Measurements from ENCODE around the gene SLF2. TPM values are rescaled to one million over a fixed set of nuclear protein-coding genes. Genes with fewer than 3 reads are reported as not detected.

Gene SLF2
- total RNA-seq, 2 experiments from 2014 or later = 29.0 to 31.9 TPM

- Mint-ChIP-seq H3K9me3 (no peaks in the 10 kb centered on the region), H3K4me1 (ENCODE audit: low read depth) (peaks cover 20% of the 10 kb centered on the region), H3K36me3 (ENCODE audit: low read depth) (no peaks in the 10 kb centered on the region), H3K4me3 (peak overlapping the region; percentile 47), H3K27me3 (no peaks in the 10 kb centered on the region), H3K27ac (no peak overlapping the region)
- intact Hi-C loops (cut with micrococcal nuclease) = no loop called here
- TF ChIP-seq, protein P1, sequence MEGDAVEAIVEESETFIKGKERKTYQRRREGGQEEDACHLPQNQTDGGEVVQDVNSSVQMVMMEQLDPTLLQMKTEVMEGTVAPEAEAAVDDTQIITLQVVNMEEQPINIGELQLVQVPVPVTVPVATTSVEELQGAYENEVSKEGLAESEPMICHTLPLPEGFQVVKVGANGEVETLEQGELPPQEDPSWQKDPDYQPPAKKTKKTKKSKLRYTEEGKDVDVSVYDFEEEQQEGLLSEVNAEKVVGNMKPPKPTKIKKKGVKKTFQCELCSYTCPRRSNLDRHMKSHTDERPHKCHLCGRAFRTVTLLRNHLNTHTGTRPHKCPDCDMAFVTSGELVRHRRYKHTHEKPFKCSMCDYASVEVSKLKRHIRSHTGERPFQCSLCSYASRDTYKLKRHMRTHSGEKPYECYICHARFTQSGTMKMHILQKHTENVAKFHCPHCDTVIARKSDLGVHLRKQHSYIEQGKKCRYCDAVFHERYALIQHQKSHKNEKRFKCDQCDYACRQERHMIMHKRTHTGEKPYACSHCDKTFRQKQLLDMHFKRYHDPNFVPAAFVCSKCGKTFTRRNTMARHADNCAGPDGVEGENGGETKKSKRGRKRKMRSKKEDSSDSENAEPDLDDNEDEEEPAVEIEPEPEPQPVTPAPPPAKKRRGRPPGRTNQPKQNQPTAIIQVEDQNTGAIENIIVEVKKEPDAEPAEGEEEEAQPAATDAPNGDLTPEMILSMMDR (IDR thresholded peaks at IDR 0.05) = no peak
- DNase-seq (no peak), ATAC-seq (no peak)
- POLR2A ChIA-PET = interaction anchor here (0.9 kb wide), 1 partner anchor 12 kb away, joined by 3 read pairs; no protein-coding TSS in a partner anchor
- CTCF ChIA-PET = interaction anchor here (1.1 to 6.8 kb wide), 5 partner anchors 12 to 55 kb away, joined by 4 to 58 read pairs (median 7); partner anchors contain the start of genes MRPL43 and TWNK
These were observed 56.1 kb downstream of the SLF2 start for GRCh38 chr10:100968863-100969186.

DNA sequence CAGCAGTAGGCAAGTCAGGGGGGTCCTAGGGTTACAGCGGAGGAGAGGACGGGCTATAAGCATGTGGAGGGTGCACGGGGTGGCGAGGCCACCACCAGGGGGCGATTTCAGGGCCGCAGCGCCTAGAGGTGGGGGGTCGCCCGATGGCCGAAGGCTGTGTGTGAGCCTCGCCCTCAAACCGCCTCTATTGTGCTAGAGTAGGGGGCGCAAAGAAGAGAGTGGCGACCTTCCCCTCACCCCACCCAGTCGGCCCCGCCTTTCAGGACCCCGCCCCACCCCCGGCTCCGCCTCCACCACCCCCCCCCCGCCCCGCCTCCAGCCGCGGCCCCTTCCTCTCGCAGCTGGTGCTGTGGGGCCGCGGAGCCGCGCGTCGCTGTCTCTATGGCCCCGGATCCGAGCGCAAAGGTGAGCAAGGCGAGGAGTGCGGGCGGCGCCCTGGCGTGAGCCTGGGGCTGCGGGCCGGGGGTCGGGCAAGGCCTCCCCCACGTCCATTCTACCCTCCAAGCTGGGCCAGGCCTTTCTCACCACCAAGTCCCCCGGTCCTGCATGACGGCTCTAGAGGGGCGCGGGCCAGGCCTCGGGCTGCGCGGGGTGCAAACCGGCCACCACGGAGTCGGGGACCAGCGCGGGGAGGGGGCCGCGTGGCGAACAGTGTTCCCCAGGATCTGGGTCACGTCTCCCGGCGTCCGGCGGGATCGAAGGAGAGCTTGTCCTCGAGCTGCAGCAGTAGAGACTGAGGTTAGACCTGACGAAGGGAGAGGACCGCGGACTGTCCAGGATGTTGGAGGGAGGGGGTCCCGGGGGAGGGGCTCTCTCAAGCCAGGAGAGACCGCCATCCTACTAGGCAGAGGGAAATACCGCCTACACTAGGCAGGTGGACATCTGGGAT is 56.7 kb downstream of the SLF2 start, which contains the start of gene SEMA4G:
Gene SEMA4G (plus strand): TSS at position 318 of the 889 bp plus-strand sequence. CDS start 3,409 bp downstream, outside the sequence.
- H3K4me3 Mint-ChIP-seq = peak within 1 kb of the TSS; percentile 47
- ATAC-seq (peak; percentile 85), DNase-seq (peak; percentile 64)
- intact Hi-C loops (cut with micrococcal nuclease) = no loop called here
- no peaks in the 10 kb centered on the region for H3K36me3 Mint-ChIP-seq (ENCODE audit: low read depth)
- CTCF ChIA-PET = interaction anchor here (0.6 to 6.8 kb wide), 9 partner anchors 12 to 56 kb away, joined by 3 to 58 read pairs (median 5); partner anchors contain the start of genes MRPL43 and TWNK
- no peaks in the 10 kb centered on the region for H3K27me3 Mint-ChIP-seq
- POLR2A ChIA-PET = interaction anchor here (0.9 to 1.7 kb wide), 2 partner anchors 11 to 13 kb away, joined by 3 read pairs; no protein-coding TSS in a partner anchor
- peaks cover 20% of the 10 kb centered on the region for H3K4me1 Mint-ChIP-seq (ENCODE audit: low read depth)
- TF ChIP-seq, protein P1 (IDR thresholded peaks at IDR 0.05) = peak; percentile 78
- peak within 1 kb of the TSS; percentile 12 for H3K27ac Mint-ChIP-seq
- H3K9me3 Mint-ChIP-seq = no peaks in the 10 kb centered on the region

DNA sequence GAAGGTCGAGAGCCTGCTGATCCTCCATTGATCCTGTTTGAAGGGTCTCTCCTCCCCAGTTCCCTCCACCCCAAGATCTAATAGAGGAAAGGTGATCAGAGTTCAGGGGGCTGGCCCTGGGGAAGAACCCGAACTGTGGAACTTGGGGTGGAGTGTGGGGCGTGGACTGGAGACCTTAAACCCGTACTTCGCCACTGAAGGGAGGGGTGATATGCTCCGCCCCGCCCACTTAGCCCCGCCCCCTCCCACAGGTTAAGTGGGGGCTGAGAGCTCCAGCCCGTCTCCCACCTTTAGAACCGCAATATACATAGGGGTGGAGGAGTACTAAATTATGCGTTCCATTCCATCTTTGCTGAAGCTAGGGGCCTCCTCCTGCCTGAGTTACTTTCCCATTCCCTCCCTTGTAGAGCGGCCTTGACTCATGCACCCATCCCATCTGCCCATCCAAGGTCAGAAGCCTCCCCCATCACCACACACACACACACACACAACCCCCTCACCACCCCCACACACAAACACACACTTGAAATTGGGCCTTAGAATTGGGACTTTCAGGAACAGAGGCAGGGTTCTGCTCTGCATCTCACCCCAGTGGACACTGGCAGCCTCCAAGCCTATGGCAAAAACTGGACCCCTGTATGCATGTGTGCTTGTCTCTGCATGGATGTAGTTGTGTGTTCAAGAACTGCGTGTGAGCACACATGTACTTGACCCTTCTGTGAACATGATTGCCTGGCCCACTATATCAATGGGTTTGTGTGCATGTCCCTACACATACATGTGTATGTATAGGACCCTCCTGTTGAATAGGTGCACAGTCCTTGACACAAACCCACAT is 57.5 kb downstream of the SLF2 start:
- ATAC-seq (peak; percentile 45), DNase-seq (peak; percentile 46)
- no peaks in the 10 kb centered on the region for H3K36me3 Mint-ChIP-seq (ENCODE audit: low read depth)
- intact Hi-C loops (cut with micrococcal nuclease) = no loop called here
- peak overlapping the region; percentile 47 for H3K4me3 Mint-ChIP-seq
- ChIA-PET CTCF (interaction anchor here (0.6 to 6.8 kb wide), 6 partner anchors 13 to 48 kb away, joined by 3 to 58 read pairs (median 6); partner anchors contain the start of genes MRPL43 and TWNK), POLR2A (interaction anchor here (1.7 kb wide), 1 partner anchor 12 kb away, joined by 3 read pairs; no protein-coding TSS in a partner anchor)
- no peak overlapping the region for H3K27ac Mint-ChIP-seq
- no peaks in the 10 kb centered on the region for H3K27me3 Mint-ChIP-seq
- TF ChIP-seq, protein P1 (IDR thresholded peaks at IDR 0.05) = no peak
- H3K9me3 Mint-ChIP-seq = no peaks in the 10 kb centered on the region
- peaks cover 20% of the 10 kb centered on the region for H3K4me1 Mint-ChIP-seq (ENCODE audit: low read depth)

GRCh38 chr10:100970914-100971811 is 58.4 kb downstream of the SLF2 start:
- Mint-ChIP-seq H3K36me3 (ENCODE audit: low read depth) (no peaks in the 10 kb centered on the region), H3K9me3 (no peaks in the 10 kb centered on the region), H3K4me3 (no peak overlapping the region), H3K27me3 (no peaks in the 10 kb centered on the region), H3K27ac (no peak overlapping the region), H3K4me1 (ENCODE audit: low read depth) (peaks cover 20% of the 10 kb centered on the region)
- ATAC-seq (no peak), DNase-seq (no peak)
- ChIA-PET POLR2A (interaction anchor here (1.0 to 1.7 kb wide), 2 partner anchors 13 to 18 kb away, joined by 3 read pairs; no protein-coding TSS in a partner anchor), CTCF (interaction anchor here (6.8 kb wide), 1 partner anchor 45 kb away, joined by 58 read pairs; no protein-coding TSS in a partner anchor)
- intact Hi-C loops (cut with micrococcal nuclease) = no loop called here
- TF ChIP-seq, protein P1 (IDR thresholded peaks at IDR 0.05) = no peak

Data from activated CD8-positive, alpha-beta T cell treated with anti-CD3 and anti-CD28 coated beads for 36 hours (primary cell).